Measurements from ENCODE around the gene GPR161. TPM values are rescaled to one million over a fixed set of nuclear protein-coding genes. Genes with fewer than 3 reads are reported as not detected.

Gene GPR161
- total RNA-seq, 1 donor from 2014 or later: 36.4 TPM

DNA sequence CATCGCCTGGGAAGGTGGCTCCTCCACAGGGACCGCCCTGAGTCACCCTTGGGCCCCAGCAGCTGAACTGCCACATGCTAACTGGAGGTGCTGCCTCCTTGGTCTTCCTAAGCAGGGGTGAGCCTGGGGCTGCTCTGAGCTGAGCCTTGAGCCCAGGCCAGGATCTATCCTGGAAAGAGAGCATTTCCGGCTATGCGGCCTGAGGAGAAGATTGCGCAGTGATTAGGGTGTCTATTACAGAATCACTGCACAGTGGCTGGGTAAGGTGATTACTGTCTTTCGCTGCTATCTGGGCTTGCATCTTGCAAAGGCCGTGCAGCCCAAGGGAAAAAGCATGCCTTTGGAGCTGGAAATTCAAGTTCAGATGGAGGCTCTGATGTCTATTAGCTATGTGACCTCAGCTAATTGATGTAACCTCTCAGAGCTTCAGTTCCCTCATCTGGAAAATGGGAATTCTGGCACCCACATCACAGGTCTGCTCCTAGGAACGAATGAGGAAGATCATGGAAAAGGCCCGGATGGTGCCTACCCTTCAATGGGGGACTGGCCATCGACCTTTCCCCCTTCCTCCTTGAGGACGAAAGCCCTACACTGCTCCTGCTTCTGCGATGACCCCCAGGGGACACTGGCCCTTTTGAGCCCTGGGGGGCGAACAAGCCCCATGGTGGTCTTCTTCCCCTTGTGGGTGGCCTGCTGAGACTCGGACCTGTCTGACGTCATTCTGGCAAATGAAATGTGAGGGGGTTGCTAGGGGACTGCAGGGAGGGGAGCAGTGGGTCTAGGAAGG lies 38.0 kb downstream of the GPR161 start:
- Mint-ChIP-seq H3K27ac (peak overlapping the region; percentile 60), H3K9me3 (no peaks in the 10 kb centered on the region), H3K27me3 (ENCODE audit: low read depth) (no peaks in the 10 kb centered on the region), H3K4me3 (no peak overlapping the region), H3K4me1 (peaks cover 18% of the 10 kb centered on the region), H3K36me3 (peaks cover 40% of the 10 kb centered on the region)
- TF ChIP-seq, protein P1, sequence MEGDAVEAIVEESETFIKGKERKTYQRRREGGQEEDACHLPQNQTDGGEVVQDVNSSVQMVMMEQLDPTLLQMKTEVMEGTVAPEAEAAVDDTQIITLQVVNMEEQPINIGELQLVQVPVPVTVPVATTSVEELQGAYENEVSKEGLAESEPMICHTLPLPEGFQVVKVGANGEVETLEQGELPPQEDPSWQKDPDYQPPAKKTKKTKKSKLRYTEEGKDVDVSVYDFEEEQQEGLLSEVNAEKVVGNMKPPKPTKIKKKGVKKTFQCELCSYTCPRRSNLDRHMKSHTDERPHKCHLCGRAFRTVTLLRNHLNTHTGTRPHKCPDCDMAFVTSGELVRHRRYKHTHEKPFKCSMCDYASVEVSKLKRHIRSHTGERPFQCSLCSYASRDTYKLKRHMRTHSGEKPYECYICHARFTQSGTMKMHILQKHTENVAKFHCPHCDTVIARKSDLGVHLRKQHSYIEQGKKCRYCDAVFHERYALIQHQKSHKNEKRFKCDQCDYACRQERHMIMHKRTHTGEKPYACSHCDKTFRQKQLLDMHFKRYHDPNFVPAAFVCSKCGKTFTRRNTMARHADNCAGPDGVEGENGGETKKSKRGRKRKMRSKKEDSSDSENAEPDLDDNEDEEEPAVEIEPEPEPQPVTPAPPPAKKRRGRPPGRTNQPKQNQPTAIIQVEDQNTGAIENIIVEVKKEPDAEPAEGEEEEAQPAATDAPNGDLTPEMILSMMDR (IDR thresholded peaks at IDR 0.05; ENCODE audit: unreplicated experiment): no peak
- no peak for DNase-seq (ENCODE audit: low spot score in 2 of 2, unreplicated experiment in 2 of 2)

DNA sequence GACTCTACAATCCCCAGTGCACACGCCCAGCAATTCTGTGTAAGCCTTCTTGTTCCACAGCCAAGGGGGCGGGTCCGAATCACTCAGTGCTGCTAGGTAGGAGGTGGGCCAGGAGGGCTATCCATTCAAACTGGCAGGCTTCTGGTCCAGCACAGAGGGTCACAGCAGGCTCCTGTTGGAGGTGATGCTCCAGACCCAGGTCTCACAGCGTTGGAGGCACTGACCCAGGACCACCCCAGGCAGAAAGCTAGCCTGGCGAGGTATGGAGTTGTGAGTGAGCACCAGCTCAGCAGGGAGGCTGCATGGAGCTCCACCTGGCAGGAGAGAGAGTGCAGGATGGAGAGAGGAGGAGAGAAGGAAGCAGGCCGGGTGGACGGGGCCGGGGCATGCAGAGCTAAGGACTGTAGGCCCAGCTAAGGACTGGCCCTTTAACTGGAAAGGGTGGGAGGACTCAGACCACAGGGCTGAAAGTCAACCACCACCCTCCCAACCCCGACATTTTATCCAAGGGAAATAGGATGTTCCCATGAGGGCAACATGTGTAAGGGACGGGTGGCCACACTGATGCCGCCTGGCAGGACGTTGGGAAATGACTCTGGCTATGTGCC lies 38.7 kb downstream of the GPR161 start:
- TF ChIP-seq, protein P1 (IDR thresholded peaks at IDR 0.05; ENCODE audit: unreplicated experiment): no peak
- Mint-ChIP-seq H3K27ac (no peak overlapping the region), H3K9me3 (no peaks in the 10 kb centered on the region), H3K36me3 (peaks cover 38% of the 10 kb centered on the region), H3K27me3 (ENCODE audit: low read depth) (no peaks in the 10 kb centered on the region), H3K4me1 (peaks cover 18% of the 10 kb centered on the region), H3K4me3 (no peak overlapping the region)
- no peak for DNase-seq (ENCODE audit: low spot score in 2 of 2, unreplicated experiment in 2 of 2)

DNA sequence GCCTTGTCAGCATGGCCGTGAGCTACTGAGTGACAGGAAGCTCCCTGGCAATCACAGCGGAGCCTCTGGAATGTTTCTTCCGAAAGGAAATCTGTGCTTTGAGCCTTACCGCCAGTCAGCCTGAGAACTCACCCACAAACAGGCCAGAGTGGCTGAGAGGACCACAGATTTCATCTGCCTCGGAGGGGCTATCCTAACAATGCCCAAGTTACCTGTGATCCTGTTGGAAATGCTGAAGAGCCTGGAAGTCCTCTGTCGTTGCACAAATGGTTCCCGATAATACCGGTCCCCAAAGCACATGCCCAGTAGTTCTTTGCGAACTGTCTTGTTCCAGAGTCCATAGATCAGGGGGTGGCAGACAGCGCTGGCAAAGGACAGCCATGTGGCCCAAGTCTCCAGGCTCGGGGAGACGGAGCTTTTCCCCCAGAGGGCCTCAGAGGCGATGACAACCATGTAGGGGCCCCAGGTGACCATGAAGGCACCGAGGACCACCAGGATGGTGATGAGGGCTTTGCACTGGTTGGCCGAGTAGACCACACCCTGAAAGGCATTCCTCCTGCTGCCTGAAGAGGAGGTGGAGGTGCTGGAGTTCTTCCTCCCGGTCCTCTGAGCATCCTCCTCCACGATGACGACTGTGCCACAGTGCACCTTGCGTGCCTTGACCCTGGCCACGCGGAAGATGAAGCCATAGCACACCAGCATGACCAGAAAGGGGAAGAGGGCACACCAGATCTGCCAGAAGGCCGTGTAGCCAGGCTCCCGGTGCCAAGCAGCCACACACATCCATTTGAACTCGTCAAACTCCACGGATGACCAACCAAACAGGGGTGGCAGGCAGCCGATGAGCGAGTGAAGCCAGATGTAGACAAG lies 40.2 kb downstream of the GPR161 start:
- H3K36me3 Mint-ChIP-seq: peaks cover 33% of the 10 kb centered on the region
- TF ChIP-seq, protein P1 (IDR thresholded peaks at IDR 0.05; ENCODE audit: unreplicated experiment): no peak
- DNase-seq (ENCODE audit: low spot score in 2 of 2, unreplicated experiment in 2 of 2): no peak
- H3K27me3 Mint-ChIP-seq (ENCODE audit: low read depth): no peaks in the 10 kb centered on the region
- H3K4me1 Mint-ChIP-seq: peaks cover 18% of the 10 kb centered on the region
- H3K27ac Mint-ChIP-seq: no peak overlapping the region
- no peaks in the 10 kb centered on the region for H3K9me3 Mint-ChIP-seq
- no peak overlapping the region for H3K4me3 Mint-ChIP-seq

DNA sequence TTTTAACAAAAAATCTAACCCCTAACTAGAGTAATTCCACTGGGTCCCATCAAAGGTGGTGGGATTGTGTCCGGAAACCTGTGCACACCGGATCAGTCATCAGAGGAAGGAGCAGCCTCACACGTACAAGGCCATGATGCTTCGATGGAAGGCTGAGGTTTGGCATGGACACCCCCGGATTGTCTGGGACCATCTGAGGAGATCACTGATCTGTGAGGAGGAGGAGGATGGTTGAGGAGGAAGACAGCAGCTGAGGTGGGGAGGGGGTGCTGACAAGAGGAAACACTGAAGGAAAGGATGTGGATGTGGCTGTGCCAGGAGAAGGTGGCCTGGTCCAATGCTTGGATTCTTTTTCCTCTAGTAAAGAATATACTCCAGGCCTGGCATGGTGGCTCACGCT lies 41.3 kb downstream of the GPR161 start:
- H3K27ac Mint-ChIP-seq: no peak overlapping the region
- H3K27me3 Mint-ChIP-seq (ENCODE audit: low read depth): no peaks in the 10 kb centered on the region
- no peak overlapping the region for H3K4me3 Mint-ChIP-seq
- H3K9me3 Mint-ChIP-seq: no peaks in the 10 kb centered on the region
- TF ChIP-seq, protein P1 (IDR thresholded peaks at IDR 0.05; ENCODE audit: unreplicated experiment): no peak
- peaks cover 14% of the 10 kb centered on the region for H3K4me1 Mint-ChIP-seq
- H3K36me3 Mint-ChIP-seq: peaks cover 33% of the 10 kb centered on the region
- DNase-seq (ENCODE audit: low spot score in 2 of 2, unreplicated experiment in 2 of 2): no peak

DNA sequence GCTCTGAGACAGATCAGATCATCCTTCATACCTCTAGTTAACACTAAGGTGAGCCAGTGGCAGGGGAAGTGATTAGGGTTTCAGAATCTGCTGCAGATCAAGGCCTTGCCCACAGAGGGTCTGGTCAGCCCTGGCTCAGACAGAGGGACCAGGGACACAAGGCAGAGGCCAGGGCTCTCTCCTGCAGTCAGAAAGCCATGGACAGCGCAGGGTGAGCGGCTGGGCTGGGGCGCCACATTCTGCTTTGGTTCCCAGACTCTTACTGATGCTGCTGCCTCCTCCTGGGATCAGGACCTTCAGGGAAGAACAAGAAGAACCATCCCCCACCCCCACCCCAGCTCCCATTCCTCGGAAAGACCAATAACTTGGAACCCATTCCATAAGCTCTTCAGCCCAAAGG lies 43.1 kb downstream of the GPR161 start:
- no peak overlapping the region for H3K4me3 Mint-ChIP-seq
- TF ChIP-seq, protein P1 (IDR thresholded peaks at IDR 0.05; ENCODE audit: unreplicated experiment): no peak
- H3K36me3 Mint-ChIP-seq: peaks cover 33% of the 10 kb centered on the region
- DNase-seq (ENCODE audit: low spot score in 2 of 2, unreplicated experiment in 2 of 2): no peak
- no peaks in the 10 kb centered on the region for H3K9me3 Mint-ChIP-seq
- H3K27me3 Mint-ChIP-seq (ENCODE audit: low read depth): no peaks in the 10 kb centered on the region
- H3K27ac Mint-ChIP-seq: no peak overlapping the region
- peaks cover 2% of the 10 kb centered on the region for H3K4me1 Mint-ChIP-seq
